Measurements from ENCODE around the gene LBHD2. TPM values are rescaled to one million over a fixed set of nuclear protein-coding genes. Genes with fewer than 3 reads are reported as not detected.

The LBHD2 gene
- polyA plus RNA-seq, 1 of the 3 experiments (the other 2 are of a cell fraction), result not detected

DNA sequence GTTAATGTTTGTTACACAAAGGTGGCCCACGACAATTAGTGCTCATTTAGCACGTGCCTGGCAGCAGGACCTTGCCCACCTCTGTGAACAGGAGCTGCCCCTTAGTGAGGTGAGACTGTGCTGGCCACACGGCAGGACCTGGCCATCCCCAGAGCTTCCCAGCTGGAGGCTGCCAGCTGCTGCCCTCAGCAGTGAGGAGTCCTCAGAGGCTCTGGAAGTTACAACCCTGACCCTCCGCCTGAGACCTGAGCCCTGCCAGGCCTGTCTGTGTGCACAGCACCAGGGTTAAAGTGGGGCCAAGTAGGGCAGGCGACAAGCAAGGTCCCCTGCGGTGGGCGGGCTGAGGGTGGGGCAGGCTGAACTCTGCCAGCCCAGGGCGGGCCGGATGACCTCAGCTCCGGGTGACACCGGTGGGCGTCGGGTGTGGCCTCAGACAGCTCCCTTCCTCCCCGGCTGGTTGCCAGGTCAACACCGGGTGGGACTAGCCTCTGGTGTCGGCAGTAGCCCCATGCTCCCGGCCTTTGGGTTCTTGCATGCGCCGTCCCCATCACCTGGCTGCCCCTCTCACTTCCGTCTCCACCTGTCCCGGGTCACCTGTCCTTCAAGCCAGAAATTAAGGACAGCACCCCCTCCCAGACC is 9.2 kb upstream of the LBHD2 start:
- peaks cover 0 to 8% of the 10 kb centered on the region in 2 experiments; a peak in 1 of 4 replicates for H3K4me1 ChIP-seq (ENCODE audit: control insufficient read depth in 1 of 2, insufficient read depth in 2 of 2, low read depth in 1 of 2, low read length in 1 of 2)
- no peaks in the 10 kb centered on the region for H3F3A ChIP-seq (replicated peaks; ENCODE audit: insufficient read depth)
- ChIA-PET POLR2A (no interaction called here), CTCF (interaction anchor here (0.6 to 7.4 kb wide), 24 partner anchors 9 to 376 kb away, joined by 3 to 99 read pairs (median 4); partner anchors contain the start of genes CDC42BPB and LBHD2)
- H2AFZ ChIP-seq (ENCODE audit: low read depth), result 0 out of 2 replicates have a peak overlapping the region, but pooled peaks have one; percentile 81
- no peaks in the 10 kb centered on the region for H4K20me1 ChIP-seq (ENCODE audit: insufficient read depth)
- peak overlapping the region; percentile 81; the same call in 1 of the 2 replicates for H3K4me2 ChIP-seq
- H3K27ac ChIP-seq (ENCODE audit: low read depth in 2 of 2, low read length in 1 of 2), result no peak overlapping the region
- no peaks in the 10 kb centered on the region for H3K27me3 ChIP-seq (ENCODE audit: insufficient read depth)
- 42% methylated on average over 6 of the region's 21 CpGs for WGBS (ENCODE audit: low lambda C conversion rate)
- no peak for TF ChIP-seq RCOR1 (IDR thresholded peaks at IDR 0.05; ENCODE audit: low read length)
- no peak for TF ChIP-seq FOXJ3 (CRISPR knock-in tag; IDR thresholded peaks at IDR 0.05)
- TF ChIP-seq, protein P1, sequence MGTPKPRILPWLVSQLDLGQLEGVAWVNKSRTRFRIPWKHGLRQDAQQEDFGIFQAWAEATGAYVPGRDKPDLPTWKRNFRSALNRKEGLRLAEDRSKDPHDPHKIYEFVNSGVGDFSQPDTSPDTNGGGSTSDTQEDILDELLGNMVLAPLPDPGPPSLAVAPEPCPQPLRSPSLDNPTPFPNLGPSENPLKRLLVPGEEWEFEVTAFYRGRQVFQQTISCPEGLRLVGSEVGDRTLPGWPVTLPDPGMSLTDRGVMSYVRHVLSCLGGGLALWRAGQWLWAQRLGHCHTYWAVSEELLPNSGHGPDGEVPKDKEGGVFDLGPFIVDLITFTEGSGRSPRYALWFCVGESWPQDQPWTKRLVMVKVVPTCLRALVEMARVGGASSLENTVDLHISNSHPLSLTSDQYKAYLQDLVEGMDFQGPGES (IDR thresholded peaks at IDR 0.05; ENCODE audit: low read depth, low read length), result no peak
- TF ChIP-seq TEAD4 (IDR thresholded peaks at IDR 0.05; ENCODE audit: borderline replicate concordance, insufficient read depth), result no peak
- no peak for TF ChIP-seq JUND (IDR thresholded peaks at IDR 0.05)
- no peak for TF ChIP-seq POLR2AphosphoS5 (IDR thresholded peaks at IDR 0.05; ENCODE audit: low read depth, low read length)
- TF ChIP-seq TAF1 (IDR thresholded peaks at IDR 0.05; ENCODE audit: borderline replicate concordance, low read depth, low read length), result no peak
- no peaks in the 10 kb centered on the region for H3K36me3 ChIP-seq (replicated peaks in 1 of 2; ENCODE audit: control insufficient read depth in 1 of 2, insufficient read depth in 2 of 2, low read length in 1 of 2)
- H3K79me2 ChIP-seq (ENCODE audit: insufficient read depth), result no peaks in the 10 kb centered on the region
- H3K9me3 ChIP-seq, result no peaks in the 10 kb centered on the region
- DNase-seq, result peak; percentile 41
- H3K4me3 ChIP-seq (ENCODE audit: low read depth in 2 of 2, low read length in 1 of 2), result peak overlapping the region in 1 of 2 experiments; percentile 49; a peak in 1 of 4 replicates
- H3K9me2 ChIP-seq, result no peaks in the 10 kb centered on the region
- H3K9ac ChIP-seq, result 0 out of 2 replicates have a peak overlapping the region, but pooled peaks have one; percentile 8

DNA sequence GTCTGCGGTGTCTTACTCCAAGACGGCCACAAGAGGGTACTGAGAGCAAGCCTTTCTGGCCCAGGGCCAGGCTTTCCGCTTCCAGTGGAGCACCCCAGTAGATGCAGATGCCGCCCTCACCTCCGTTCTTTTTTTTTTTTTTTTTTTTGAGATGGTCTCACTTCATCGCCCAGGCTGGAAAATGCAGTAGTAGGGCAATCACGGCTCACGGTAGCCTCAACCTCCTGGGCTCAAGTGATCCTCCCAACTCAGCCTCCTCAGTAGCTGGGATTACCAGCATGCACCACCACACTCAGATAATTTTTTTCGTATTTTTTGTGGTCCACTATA is 5.6 kb upstream of the LBHD2 start:
- ChIA-PET CTCF (interaction anchor here (0.6 to 7.4 kb wide), 15 partner anchors 8 to 391 kb away, joined by 3 to 99 read pairs (median 3); partner anchors contain the start of gene EIF5), POLR2A (interaction anchor here (0.7 kb wide), 1 partner anchor 157 kb away, joined by 6 read pairs; no protein-coding TSS in a partner anchor)
- Histone ChIP-seq H3F3A (replicated peaks; ENCODE audit: insufficient read depth) (no peaks in the 10 kb centered on the region), H3K9ac (no peak overlapping the region), H3K79me2 (ENCODE audit: insufficient read depth) (no peaks in the 10 kb centered on the region), H3K4me1 (ENCODE audit: control insufficient read depth in 1 of 2, insufficient read depth in 2 of 2, low read depth in 1 of 2, low read length in 1 of 2) (peaks cover 0 to 3% of the 10 kb centered on the region in 2 experiments; a peak in 1 of 4 replicates), H3K27ac (ENCODE audit: low read depth in 2 of 2, low read length in 1 of 2) (no peak overlapping the region), H4K20me1 (ENCODE audit: insufficient read depth) (no peaks in the 10 kb centered on the region), H3K36me3 (replicated peaks in 1 of 2; ENCODE audit: control insufficient read depth in 1 of 2, insufficient read depth in 2 of 2, low read length in 1 of 2) (no peaks in the 10 kb centered on the region), H3K4me2 (no peak overlapping the region), H3K9me2 (no peaks in the 10 kb centered on the region), H3K9me3 (no peaks in the 10 kb centered on the region), H3K27me3 (ENCODE audit: insufficient read depth) (no peaks in the 10 kb centered on the region), H3K4me3 (ENCODE audit: low read depth in 2 of 2, low read length in 1 of 2) (no peak overlapping the region), H2AFZ (ENCODE audit: low read depth) (no peak overlapping the region)
- peak; percentile 86 for DNase-seq
- WGBS (ENCODE audit: low lambda C conversion rate), result 4% methylated on average over 8 of the region's 9 CpGs
- TF ChIP-seq, protein P2, sequence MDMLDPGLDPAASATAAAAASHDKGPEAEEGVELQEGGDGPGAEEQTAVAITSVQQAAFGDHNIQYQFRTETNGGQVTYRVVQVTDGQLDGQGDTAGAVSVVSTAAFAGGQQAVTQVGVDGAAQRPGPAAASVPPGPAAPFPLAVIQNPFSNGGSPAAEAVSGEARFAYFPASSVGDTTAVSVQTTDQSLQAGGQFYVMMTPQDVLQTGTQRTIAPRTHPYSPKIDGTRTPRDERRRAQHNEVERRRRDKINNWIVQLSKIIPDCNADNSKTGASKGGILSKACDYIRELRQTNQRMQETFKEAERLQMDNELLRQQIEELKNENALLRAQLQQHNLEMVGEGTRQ (IDR thresholded peaks at IDR 0.05; ENCODE audit: borderline replicate concordance, low read depth, low read length), result no peak
- TF ChIP-seq MXI1 (IDR thresholded peaks at IDR 0.05; ENCODE audit: low read depth, low read length) (no peak), FOSL2 (IDR thresholded peaks at IDR 0.05; ENCODE audit: borderline replicate concordance, low read depth) (no peak), TEAD4 (IDR thresholded peaks at IDR 0.05; ENCODE audit: borderline replicate concordance, insufficient read depth) (no peak), NFIC (IDR thresholded peaks at IDR 0.05; ENCODE audit: borderline replicate concordance) (peak; percentile 96), EZH2phosphoT487 (IDR thresholded peaks at IDR 0.05; ENCODE audit: borderline replicate concordance, low read depth) (no peak), TCF12 (IDR thresholded peaks at IDR 0.05) (no peak), ELF1 (IDR thresholded peaks at IDR 0.05) (no peak), YY1 (IDR thresholded peaks at IDR 0.05; ENCODE audit: low read depth) (no peak), TAF1 (IDR thresholded peaks at IDR 0.05; ENCODE audit: borderline replicate concordance, low read depth, low read length) (no peak)
- TF ChIP-seq, protein P3, sequence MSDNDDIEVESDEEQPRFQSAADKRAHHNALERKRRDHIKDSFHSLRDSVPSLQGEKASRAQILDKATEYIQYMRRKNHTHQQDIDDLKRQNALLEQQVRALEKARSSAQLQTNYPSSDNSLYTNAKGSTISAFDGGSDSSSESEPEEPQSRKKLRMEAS (IDR thresholded peaks at IDR 0.05; ENCODE audit: low read depth), result no peak
- TF ChIP-seq, protein P4, sequence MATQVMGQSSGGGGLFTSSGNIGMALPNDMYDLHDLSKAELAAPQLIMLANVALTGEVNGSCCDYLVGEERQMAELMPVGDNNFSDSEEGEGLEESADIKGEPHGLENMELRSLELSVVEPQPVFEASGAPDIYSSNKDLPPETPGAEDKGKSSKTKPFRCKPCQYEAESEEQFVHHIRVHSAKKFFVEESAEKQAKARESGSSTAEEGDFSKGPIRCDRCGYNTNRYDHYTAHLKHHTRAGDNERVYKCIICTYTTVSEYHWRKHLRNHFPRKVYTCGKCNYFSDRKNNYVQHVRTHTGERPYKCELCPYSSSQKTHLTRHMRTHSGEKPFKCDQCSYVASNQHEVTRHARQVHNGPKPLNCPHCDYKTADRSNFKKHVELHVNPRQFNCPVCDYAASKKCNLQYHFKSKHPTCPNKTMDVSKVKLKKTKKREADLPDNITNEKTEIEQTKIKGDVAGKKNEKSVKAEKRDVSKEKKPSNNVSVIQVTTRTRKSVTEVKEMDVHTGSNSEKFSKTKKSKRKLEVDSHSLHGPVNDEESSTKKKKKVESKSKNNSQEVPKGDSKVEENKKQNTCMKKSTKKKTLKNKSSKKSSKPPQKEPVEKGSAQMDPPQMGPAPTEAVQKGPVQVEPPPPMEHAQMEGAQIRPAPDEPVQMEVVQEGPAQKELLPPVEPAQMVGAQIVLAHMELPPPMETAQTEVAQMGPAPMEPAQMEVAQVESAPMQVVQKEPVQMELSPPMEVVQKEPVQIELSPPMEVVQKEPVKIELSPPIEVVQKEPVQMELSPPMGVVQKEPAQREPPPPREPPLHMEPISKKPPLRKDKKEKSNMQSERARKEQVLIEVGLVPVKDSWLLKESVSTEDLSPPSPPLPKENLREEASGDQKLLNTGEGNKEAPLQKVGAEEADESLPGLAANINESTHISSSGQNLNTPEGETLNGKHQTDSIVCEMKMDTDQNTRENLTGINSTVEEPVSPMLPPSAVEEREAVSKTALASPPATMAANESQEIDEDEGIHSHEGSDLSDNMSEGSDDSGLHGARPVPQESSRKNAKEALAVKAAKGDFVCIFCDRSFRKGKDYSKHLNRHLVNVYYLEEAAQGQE (IDR thresholded peaks at IDR 0.05; ENCODE audit: low read depth, low read length), result no peak
- TF ChIP-seq, protein P5, sequence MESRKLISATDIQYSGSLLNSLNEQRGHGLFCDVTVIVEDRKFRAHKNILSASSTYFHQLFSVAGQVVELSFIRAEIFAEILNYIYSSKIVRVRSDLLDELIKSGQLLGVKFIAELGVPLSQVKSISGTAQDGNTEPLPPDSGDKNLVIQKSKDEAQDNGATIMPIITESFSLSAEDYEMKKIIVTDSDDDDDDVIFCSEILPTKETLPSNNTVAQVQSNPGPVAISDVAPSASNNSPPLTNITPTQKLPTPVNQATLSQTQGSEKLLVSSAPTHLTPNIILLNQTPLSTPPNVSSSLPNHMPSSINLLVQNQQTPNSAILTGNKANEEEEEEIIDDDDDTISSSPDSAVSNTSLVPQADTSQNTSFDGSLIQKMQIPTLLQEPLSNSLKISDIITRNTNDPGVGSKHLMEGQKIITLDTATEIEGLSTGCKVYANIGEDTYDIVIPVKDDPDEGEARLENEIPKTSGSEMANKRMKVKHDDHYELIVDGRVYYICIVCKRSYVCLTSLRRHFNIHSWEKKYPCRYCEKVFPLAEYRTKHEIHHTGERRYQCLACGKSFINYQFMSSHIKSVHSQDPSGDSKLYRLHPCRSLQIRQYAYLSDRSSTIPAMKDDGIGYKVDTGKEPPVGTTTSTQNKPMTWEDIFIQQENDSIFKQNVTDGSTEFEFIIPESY (IDR thresholded peaks at IDR 0.05; ENCODE audit: borderline replicate concordance, low read depth), result no peak
